ENCODE data around the gene GPR17.

DNA sequence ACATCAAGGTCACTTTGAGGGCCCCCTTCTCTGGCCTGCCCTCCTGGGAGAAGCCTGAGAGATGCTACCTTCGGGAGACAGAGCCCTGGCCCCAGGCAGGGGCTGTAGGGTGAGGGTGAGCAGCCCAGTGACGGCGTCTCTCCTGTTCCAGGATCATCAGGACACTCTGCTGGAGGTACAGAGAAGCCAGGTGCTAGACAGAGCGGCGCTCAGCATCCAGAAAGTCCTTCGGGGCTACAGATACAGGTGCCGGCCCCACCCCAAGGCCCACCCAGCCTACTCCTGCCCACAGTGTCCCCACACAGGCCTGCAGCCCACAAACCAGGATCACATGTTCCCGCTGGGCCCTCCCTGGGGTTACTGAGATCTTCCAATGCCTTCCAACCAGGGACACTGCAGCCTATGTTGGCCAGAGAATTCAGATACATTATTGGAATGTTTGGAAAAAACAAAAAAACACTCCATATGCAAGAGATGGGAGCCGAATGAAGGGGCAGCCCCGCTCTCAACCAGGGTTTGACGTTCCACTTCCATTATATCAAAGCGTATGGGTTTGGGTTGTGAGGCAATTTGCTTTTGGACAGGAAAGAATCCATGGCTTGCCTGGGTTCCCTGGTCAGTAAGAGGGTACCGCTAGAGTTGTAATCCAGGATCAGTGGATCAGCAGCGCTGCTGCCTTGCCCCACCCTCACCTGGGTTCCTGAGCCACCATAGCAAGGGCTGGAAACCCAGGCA lies 49.5 kb upstream of the GPR17 start:
- TF ChIP-seq, protein P1, sequence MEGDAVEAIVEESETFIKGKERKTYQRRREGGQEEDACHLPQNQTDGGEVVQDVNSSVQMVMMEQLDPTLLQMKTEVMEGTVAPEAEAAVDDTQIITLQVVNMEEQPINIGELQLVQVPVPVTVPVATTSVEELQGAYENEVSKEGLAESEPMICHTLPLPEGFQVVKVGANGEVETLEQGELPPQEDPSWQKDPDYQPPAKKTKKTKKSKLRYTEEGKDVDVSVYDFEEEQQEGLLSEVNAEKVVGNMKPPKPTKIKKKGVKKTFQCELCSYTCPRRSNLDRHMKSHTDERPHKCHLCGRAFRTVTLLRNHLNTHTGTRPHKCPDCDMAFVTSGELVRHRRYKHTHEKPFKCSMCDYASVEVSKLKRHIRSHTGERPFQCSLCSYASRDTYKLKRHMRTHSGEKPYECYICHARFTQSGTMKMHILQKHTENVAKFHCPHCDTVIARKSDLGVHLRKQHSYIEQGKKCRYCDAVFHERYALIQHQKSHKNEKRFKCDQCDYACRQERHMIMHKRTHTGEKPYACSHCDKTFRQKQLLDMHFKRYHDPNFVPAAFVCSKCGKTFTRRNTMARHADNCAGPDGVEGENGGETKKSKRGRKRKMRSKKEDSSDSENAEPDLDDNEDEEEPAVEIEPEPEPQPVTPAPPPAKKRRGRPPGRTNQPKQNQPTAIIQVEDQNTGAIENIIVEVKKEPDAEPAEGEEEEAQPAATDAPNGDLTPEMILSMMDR (IDR thresholded peaks at IDR 0.05): no peak
- TF ChIP-seq POLR2A (IDR thresholded peaks at IDR 0.05): no peak
